RWPE1 (cell line): ENCODE measurements around the gene SHC2.

Source experiments
- CTCF ChIA-PET: fragments of 350-600 bp; sonication (Branson Sonifier 250); formaldehyde crosslinking; extraction: SDS; loops from one replicate; lab custom pipeline; 2021; lab: Yijun Ruan, JAX
- POLR2A ChIA-PET: fragments of 400-600 bp; formaldehyde crosslinking; extraction: SDS; loops from one replicate; lab custom pipeline; 2020; ENCODE audit warnings: antibody characterized with exemption; ENCODE audit not compliant: low non-redundant PET; lab: Yijun Ruan, JAX
- DNase-seq: peaks from one replicate; pipeline ENCODE4 v3.0.0; 2012; ENCODE audit warnings: low spot score
- H3K27ac ChIP-seq: fragments of 450-650 bp; 2 replicates; pipeline ENCODE4 v1.5.1; 2017
- TF ChIP-seq, protein P1 (sequence below): fragments of 450-650 bp; conservative IDR thresholded peaks from 2 replicates; pipeline ENCODE4 v1.5.1; 2017; ENCODE audit warnings: low read depth, mild to moderate bottlenecking

Gene SHC2

DNA sequence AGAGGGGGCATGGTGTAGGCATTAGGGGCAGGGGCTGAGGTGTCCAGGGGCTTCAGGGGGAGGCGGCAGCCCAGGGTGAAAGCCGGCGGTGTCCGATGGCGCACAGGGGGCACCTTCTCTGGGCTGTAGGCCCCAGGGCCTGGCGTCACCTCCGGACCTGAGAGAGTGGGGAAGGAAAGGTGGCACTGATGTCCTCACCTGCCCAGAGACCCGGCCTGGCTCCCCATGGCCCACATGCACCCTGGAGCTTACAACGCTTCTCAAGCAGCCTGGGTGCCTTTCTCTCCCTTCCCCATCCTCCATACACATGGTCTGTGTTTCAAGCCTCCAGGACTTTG is 3.3 kb upstream of the SHC2 start:
- ChIA-PET CTCF (no interaction called here), POLR2A (no interaction called here)
- no peak for DNase-seq
- no peak overlapping the region for H3K27ac ChIP-seq
- TF ChIP-seq, protein P1, sequence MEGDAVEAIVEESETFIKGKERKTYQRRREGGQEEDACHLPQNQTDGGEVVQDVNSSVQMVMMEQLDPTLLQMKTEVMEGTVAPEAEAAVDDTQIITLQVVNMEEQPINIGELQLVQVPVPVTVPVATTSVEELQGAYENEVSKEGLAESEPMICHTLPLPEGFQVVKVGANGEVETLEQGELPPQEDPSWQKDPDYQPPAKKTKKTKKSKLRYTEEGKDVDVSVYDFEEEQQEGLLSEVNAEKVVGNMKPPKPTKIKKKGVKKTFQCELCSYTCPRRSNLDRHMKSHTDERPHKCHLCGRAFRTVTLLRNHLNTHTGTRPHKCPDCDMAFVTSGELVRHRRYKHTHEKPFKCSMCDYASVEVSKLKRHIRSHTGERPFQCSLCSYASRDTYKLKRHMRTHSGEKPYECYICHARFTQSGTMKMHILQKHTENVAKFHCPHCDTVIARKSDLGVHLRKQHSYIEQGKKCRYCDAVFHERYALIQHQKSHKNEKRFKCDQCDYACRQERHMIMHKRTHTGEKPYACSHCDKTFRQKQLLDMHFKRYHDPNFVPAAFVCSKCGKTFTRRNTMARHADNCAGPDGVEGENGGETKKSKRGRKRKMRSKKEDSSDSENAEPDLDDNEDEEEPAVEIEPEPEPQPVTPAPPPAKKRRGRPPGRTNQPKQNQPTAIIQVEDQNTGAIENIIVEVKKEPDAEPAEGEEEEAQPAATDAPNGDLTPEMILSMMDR = no peak

DNA sequence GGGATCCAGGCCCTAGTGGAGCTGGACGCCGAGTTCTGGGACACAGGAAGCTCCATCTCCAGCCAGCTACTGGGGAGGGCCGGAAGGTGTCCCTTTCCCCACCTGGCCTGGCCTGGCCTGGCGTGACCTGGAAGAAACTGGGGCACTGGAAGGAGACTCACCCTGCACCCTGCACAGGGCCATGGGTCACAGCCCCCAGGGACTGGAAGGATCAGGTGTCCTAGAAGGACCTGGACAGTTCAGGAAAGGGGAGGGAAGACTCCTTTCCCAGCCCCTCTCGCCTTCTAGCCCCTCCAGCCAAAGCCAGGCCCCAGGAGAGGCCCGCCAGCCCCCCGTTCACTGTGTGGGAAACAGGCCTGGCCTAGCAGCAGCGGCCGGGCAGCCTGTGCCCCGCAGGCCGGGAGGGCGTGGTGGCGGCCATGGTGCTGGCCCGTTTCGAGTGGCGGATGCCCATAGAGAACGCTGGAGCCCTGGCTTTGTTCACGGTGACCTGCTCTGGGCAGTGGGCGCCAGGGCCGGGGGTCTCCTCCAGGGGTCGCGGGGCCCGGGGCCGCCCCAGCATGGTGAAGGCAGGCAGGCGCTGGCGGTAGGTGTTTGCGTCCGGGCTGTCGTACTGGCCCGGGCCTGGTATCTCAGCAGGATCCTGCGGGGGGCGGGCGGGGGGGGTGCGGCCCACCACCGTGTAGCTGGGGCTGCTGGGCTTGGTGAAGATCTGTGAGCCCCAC is 2.8 kb upstream of the SHC2 start:
- ChIA-PET CTCF (interaction anchor here (0.6 kb wide), 1 partner anchor 170 kb away, joined by 3 read pairs; no protein-coding TSS in a partner anchor), POLR2A (no interaction called here)
- DNase-seq = no peak
- TF ChIP-seq, protein P1 = no peak
- H3K27ac ChIP-seq = peak overlapping the region; percentile 15; the same call in 1 of the 2 replicates

DNA sequence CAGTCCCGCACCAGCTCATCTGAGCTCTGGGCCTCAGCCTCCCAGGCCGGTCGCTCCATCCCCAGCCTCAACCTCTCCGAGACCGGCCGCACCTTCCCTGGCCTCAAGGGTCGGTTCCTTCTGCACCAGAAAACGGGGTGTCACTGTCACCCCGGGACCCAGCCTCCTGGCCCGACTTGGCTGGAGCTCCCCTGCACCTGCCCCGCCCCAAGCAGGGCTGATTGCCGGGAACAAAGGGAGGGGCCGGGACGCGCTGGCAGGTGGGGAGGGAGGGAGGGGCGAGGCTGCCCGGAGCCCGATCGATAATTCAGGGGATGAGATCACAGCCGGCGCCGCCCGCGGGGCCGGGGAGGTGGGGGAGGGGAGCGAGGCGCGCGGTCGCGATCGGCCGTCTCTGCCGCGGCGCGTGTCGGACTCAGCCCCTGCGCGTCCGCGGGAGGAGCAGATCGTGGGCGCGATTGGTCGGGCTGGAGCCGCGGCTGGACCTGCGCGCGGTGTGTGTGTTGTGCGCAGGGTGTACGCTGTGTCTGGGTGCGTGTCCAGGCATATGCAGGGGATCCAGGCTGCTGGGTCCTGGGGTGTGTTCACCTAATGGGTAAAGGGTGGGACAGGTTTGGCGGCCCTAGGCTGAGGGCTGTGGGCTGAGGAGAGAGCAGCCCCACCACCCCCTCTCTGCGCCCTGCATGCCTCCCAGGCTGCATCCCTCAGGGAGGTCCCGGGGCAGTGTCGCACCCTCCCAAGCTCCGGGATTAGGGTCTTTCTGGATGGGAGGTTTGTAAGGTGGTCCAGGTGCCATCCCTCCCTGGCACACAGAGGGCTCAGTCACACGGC is 1.1 kb upstream of the SHC2 start:
- peak; percentile 13 for DNase-seq
- CTCF ChIA-PET = interaction anchor here (0.7 to 1.4 kb wide), 3 partner anchors 45 to 48 kb away, joined by 3 to 6 read pairs (median 3); no protein-coding TSS in a partner anchor
- POLR2A ChIA-PET = no interaction called here
- TF ChIP-seq, protein P1 = no peak
- H3K27ac ChIP-seq = peak overlapping the region; percentile 4; the same call in 1 of the 2 replicates

DNA sequence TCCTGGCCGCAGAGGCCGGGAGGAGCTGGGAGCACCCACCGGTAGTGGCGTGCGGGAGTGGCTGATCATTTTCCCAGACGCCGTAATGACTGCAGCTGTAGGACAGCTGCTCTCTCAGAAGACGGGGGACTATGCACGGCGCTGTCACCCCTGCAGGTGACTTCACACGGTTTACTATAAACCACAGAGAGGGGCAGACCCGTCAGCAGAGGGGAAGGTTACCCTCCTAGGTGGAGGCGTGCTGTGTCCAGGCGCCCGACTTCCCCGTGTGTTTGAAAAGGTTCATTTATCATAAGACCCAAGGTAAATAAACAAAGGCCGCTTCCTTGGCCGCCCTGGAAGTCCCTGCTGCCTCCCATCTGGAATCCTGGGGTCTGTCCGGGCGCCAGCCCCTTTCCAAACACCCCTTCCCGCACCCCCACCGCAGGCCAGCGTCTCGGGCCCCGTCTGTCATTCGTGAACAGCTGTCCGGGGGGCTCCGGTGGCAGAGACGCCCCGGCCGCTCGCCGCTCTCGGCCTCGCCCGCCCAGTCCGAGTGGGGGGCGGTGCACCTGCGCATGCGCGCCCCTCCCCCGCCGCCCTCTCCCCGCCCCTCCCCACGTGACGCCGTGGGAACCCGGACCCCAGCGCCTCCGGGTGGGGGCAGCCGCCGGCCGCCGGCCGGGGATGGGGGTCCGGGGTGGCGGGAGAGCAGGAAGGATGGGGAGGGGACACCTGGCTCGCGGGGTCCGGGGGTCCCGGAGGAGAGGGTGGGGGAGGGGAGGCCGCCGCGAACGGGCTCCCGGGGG is 915 bp downstream of the SHC2 start:
- POLR2A ChIA-PET = no interaction called here
- peak; percentile 70 for DNase-seq
- CTCF ChIA-PET = no interaction called here
- TF ChIP-seq, protein P1 = no peak
- peak overlapping the region; percentile 55 for H3K27ac ChIP-seq

DNA sequence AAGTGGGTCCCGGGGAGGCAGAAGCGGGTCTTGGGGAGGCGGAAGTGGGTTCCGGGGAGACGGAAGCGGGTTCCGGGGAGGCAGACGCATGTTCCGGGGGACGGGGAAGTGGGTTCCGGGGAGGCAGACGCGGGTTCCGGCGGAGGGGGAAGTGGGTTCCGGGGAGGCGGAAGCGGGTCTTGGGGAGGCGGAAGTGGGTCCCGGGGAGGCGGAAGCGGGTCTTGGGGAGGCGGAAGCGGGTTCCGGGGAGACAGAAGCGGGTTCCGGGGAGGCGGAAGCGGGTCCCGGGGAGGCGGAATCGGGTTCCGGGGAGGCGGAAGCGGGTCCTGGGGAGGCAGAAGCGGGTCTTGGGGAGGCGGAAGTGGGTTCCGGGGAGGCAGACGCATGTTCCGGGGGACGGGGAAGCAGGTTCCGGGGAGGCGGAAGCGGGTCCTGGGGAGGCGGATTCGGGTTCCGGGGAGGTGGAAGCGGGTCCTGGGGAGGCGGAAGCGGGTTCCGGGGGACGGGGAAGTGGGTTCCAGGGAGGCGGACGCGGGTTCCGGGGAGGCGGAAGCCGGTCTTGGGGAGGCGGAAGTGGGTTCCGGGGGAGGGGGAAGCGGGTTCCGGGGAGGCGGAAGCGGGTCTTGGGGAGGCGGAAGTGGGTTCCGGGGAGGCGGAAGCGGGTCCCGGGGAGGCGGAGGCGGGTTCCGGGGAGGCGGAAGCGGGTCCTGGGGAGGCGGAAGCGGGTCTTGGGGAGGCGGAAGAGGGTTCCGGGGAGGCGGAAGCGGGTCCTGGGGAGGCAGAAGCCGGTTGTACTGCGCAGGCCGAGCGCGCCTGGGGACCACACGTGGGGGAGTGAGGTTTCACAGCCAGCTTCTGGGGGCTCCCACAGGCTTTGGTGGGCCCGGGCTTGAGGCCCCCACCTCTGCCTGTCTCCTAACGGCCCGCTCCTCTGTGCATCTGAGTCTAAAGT is 2.5 kb downstream of the SHC2 start:
- DNase-seq = no peak
- CTCF ChIA-PET = no interaction called here
- TF ChIP-seq, protein P1 = no peak
- POLR2A ChIA-PET = no interaction called here
- H3K27ac ChIP-seq = no peak overlapping the region
